Stomach smooth muscle (tissue), 2 donors: ENCODE results near the gene CTNNA2.
A peak's percentile ranks its signal among the peaks of the same experiment; 100 is the strongest.

Experiments
- H3K27ac ChIP-seq: one replicate; pipeline ENCODE4 v1.7.0; 2013; ENCODE audit warnings: mild to moderate bottlenecking, low read length, inconsistent platforms
- H3K27me3 ChIP-seq, 2 donors: one replicate each; pipeline ENCODE4 v1.7.0; 2013; ENCODE audit warnings: low read length in 2 of 2; ENCODE audit not compliant: insufficient read depth in 2 of 2, control insufficient read depth in 1 of 2
- H3K36me3 ChIP-seq, 2 donors: one replicate each; pipeline ENCODE4 v1.7.0; 2013; ENCODE audit warnings: low read length in 2 of 2; ENCODE audit not compliant: control insufficient read depth in 2 of 2, insufficient read depth in 2 of 2
- H3K4me1 ChIP-seq: one replicate; pipeline ENCODE4 v1.7.0; 2013; ENCODE audit warnings: low read length; ENCODE audit not compliant: control insufficient read depth, insufficient read depth
- H3K4me3 ChIP-seq, 2 donors: one replicate each; pipeline ENCODE4 v1.7.0; 2013; ENCODE audit warnings: low read length in 2 of 2
- H3K9ac ChIP-seq, 2 donors: one replicate each; pipeline ENCODE4 v1.7.0; 2013; ENCODE audit warnings: low read length in 2 of 2, mild to moderate bottlenecking in 1 of 2
- H3K9me3 ChIP-seq, 2 donors: one replicate each; pipeline ENCODE4 v1.7.0; 2013; ENCODE audit warnings: low read length in 2 of 2; ENCODE audit not compliant: control insufficient read depth in 2 of 2
- donor health status: healthy.
- donor health status: Pancreatic carcinoma.

Gene CTNNA2

DNA sequence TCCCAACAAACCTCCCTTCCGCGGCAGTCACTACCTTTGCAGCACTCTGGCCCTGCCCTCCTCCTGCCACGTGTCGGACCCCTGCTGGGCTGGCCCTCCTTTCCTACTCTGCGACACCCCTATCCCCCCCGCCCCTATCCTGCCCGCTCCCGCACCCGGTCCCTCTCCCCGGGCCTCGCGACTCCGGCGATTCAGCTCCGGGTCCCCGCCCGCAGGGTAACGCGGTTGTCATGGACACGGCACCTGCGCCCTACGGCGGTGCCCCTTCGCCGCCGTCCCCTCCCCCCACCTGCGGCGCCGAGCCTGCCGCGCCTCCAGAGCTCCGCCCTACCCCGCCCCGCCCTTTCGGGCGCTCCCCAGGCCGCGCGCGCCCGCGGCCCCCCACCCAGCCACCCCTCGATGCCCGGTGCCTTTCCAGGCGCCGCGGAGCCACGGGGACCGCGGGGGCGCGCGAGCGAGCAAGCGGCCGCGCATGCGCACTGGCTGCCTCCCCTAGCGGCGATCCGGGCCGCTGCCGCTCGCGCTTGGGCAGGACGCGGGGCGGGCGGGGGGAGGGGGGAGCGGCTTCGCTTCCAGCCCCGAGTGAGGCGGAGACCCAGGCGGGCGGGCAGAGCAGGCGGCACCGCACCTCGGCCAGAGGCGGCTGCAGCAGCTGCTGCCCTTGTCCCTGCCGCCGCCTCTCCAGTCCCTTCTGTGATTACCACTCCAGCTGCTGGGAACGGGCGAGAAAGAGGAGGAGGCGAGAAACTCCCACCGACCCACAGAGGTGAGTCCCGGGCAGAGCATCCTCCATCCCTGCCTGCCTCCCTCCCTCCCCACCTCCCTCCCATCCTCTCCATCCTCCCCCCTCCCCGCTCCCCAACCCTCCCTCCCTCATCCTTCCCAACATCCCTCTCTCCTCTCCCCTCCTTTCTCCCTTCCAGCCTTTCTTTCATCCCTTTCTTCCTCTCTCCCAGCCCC lies at the start of gene CTNNA2:
CTNNA2 (plus strand) TSS at position 610 of the 960 bp plus-strand sequence.
- H3K4me1 ChIP-seq, result no peaks in the 10 kb centered on the region
- H3K4me3 ChIP-seq, result peak within 1 kb of the TSS in 1 of 2 donors; percentile 24
- H3K27me3 ChIP-seq, result peaks cover 4 to 18% of the 10 kb centered on the region in 2 donors
- no peaks in the 10 kb centered on the region for H3K9me3 ChIP-seq
- H3K9ac ChIP-seq, result no peak within 1 kb of the TSS
- no peaks in the 10 kb centered on the region for H3K36me3 ChIP-seq
- no peak within 1 kb of the TSS for H3K27ac ChIP-seq

- no peaks in the 10 kb centered on the region for H3K36me3 ChIP-seq
- no peak overlapping the region for H3K4me3 ChIP-seq
- no peaks in the 10 kb centered on the region for H3K4me1 ChIP-seq
- peaks cover 0 to 6% of the 10 kb centered on the region in 2 donors for H3K9me3 ChIP-seq
- H3K27me3 ChIP-seq, result no peaks in the 10 kb centered on the region
- H3K27ac ChIP-seq, result no peak overlapping the region
- H3K9ac ChIP-seq, result no peak overlapping the region
Observed at GRCh38 chr2:79487399-79487798, 25.5 kb upstream of the CTNNA2 start.

GRCh38 chr2:79511320-79511951 lies 1.4 kb upstream of the CTNNA2 start:
- Histone ChIP-seq H3K4me3 (no peak overlapping the region), H3K27me3 (peaks cover 4 to 18% of the 10 kb centered on the region in 2 donors), H3K27ac (no peak overlapping the region), H3K9ac (no peak overlapping the region), H3K4me1 (no peaks in the 10 kb centered on the region), H3K36me3 (no peaks in the 10 kb centered on the region), H3K9me3 (no peaks in the 10 kb centered on the region)

DNA sequence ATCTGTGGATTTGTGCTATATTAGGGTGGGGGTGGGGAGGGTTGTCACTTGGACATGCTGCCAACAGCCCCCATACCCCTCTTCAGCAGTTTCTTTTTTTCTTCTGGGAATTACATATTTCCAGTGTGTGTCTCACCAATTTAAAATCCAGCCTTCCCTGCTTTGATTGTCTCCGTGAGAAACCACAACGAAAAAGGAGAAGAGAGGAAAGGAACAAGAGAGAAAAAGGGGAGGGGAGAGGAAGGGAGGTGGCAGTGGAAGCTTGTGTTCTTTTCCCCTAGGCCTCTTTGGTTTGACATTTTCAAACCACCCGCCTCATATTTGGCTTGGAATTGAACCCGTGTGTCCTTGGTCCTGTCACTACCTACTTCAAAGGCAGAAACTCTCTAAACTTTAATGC lies 860 bp downstream of the CTNNA2 start:
- Histone ChIP-seq H3K4me3 (no peak overlapping the region), H3K27ac (no peak overlapping the region), H3K9ac (no peak overlapping the region), H3K4me1 (no peaks in the 10 kb centered on the region), H3K36me3 (no peaks in the 10 kb centered on the region), H3K27me3 (peaks cover 4 to 18% of the 10 kb centered on the region in 2 donors), H3K9me3 (no peaks in the 10 kb centered on the region)

DNA sequence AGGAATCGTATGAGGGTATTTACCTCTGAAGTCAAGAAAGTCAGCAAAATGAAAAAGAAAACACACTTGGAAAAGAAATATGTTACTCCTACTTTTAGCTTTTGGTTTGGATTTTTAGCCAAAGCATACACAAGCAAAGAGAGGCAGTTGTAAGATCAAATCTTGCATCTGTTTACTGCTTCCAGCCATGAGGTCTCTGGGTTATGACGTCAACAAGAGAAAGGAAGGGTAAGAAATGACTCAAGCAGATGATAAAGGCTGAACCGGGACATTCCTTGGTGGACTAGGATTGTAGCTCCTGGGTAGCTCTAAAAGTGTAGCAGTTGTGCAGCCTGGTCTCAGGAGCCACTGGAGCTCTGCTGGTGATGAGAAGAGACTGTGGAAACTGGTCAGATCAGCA lies 16.8 kb downstream of the CTNNA2 start:
- Histone ChIP-seq H3K9ac (no peak overlapping the region), H3K9me3 (no peaks in the 10 kb centered on the region), H3K4me3 (no peak overlapping the region), H3K4me1 (no peaks in the 10 kb centered on the region), H3K27ac (no peak overlapping the region), H3K27me3 (no peaks in the 10 kb centered on the region), H3K36me3 (no peaks in the 10 kb centered on the region)

DNA sequence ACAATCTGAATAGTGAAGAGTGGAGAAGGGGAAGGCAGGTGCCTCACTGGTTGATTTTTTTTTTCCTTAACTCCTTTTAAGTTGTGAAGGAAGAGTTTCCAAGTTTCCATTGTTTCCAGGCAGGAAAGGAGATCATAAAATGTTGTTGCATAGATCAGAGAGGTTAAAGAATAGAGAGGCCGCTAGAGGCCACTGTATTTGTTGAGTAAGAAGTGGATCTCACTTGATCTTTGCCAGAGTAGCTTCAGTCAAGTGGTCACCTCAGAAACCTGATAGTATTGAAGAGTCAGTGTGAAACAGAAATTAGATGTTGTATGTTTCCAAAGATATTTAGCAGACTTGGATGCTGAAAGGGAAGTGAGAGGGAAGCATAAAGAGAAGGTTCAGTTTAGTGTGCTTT lies 17.6 kb downstream of the CTNNA2 start:
- H3K9me3 ChIP-seq, result no peaks in the 10 kb centered on the region
- H3K4me1 ChIP-seq, result no peaks in the 10 kb centered on the region
- H3K4me3 ChIP-seq, result no peak overlapping the region
- no peak overlapping the region for H3K9ac ChIP-seq
- H3K27ac ChIP-seq, result no peak overlapping the region
- H3K27me3 ChIP-seq, result no peaks in the 10 kb centered on the region
- no peaks in the 10 kb centered on the region for H3K36me3 ChIP-seq

DNA sequence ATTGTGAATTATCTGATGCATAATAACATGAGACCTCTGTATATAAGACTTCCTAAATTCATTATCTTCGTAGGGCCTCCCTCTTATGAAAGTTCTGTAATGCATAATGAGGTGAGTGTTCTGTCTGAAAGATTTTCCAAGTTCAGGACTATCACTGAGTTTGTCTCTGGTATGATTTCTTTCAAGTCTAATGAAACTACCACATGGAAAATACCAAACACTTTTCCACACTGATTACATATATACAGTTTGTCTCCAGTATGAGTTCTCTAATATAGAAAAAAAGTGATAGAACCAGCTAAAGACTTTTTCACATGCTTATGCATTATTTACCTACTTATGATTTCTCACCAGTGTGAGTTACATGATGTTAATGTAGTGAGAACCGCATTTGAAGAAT lies 34.7 kb downstream of the CTNNA2 start:
- no peaks in the 10 kb centered on the region for H3K36me3 ChIP-seq
- no peak overlapping the region for H3K27ac ChIP-seq
- H3K4me1 ChIP-seq, result no peaks in the 10 kb centered on the region
- H3K27me3 ChIP-seq, result no peaks in the 10 kb centered on the region
- H3K4me3 ChIP-seq, result no peak overlapping the region
- no peak overlapping the region for H3K9ac ChIP-seq
- H3K9me3 ChIP-seq, result peaks cover 7 to 15% of the 10 kb centered on the region in 2 donors

- Histone ChIP-seq H3K27me3 (no peaks in the 10 kb centered on the region), H3K9ac (no peak overlapping the region), H3K4me1 (no peaks in the 10 kb centered on the region), H3K36me3 (no peaks in the 10 kb centered on the region), H3K27ac (no peak overlapping the region), H3K9me3 (peaks cover 0 to 6% of the 10 kb centered on the region in 2 donors), H3K4me3 (no peak overlapping the region)
Observed at GRCh38 chr2:79552653-79553052, 39.8 kb downstream of the CTNNA2 start.

DNA sequence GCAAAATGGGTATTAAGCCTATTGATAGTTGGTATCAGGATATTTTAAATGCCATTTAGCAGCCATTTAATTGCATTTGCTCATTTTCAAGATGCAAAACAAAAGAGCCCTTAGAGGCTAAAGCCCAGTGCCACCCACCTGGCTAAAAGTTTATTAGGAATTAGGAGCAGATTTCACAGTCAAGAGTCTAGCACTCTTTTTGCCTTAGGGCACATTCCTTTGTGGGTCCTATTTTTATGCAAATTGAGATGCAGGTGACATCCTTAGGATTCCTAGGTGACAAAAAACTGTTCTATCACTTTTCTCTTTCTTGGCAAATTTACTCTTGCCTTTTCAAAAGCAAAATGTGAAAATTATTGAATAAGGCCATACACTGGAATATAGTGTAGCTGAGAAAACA lies 42.0 kb downstream of the CTNNA2 start:
- no peak overlapping the region for H3K4me3 ChIP-seq
- no peak overlapping the region for H3K27ac ChIP-seq
- no peaks in the 10 kb centered on the region for H3K36me3 ChIP-seq
- no peaks in the 10 kb centered on the region for H3K4me1 ChIP-seq
- H3K27me3 ChIP-seq, result no peaks in the 10 kb centered on the region
- H3K9ac ChIP-seq, result no peak overlapping the region
- no peaks in the 10 kb centered on the region for H3K9me3 ChIP-seq

DNA sequence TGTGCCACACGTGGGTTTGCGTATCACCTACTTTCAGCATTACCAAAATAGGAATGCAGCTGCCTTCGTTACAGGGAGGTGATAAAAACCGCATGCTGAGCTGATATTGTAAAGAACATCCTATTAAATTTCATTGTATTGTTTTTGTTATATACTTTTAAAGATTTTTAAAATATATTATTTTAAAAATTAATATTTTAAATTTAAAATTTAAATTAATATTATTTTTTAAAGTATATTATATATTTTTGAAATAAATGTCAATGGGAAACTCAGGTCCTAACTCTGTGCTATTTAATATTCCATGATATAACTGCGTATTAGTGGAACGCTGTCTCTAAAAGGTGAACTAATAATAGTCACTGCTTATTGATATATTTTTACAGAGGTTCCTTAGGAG lies 51.2 kb downstream of the CTNNA2 start:
- Histone ChIP-seq H3K27me3 (no peaks in the 10 kb centered on the region), H3K27ac (no peak overlapping the region), H3K9ac (no peak overlapping the region), H3K4me3 (no peak overlapping the region), H3K36me3 (no peaks in the 10 kb centered on the region), H3K4me1 (no peaks in the 10 kb centered on the region), H3K9me3 (no peaks in the 10 kb centered on the region)

DNA sequence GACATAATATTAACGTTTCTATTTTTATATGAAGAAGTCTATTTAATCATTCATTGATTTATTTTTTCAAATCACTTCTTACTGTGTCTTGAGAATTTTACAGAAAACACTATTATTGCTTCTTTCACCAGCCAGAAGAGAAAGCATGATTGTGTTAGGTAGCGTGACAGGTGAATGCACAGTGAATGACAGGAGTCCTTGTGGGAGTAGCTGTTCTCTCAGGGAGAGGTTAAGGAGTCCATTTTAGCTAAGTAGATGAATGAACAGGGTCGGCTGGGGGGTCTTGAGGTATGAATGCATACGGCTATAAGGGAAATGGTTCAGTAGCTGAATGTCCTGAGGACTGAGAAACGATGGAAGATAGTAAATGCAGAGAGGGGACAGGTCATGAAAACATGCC lies 56.2 kb downstream of the CTNNA2 start:
- H3K4me1 ChIP-seq, result no peaks in the 10 kb centered on the region
- no peaks in the 10 kb centered on the region for H3K9me3 ChIP-seq
- H3K36me3 ChIP-seq, result no peaks in the 10 kb centered on the region
- no peak overlapping the region for H3K27ac ChIP-seq
- H3K9ac ChIP-seq, result no peak overlapping the region
- no peaks in the 10 kb centered on the region for H3K27me3 ChIP-seq
- H3K4me3 ChIP-seq, result no peak overlapping the region
